Measurements from ENCODE around the gene ZFHX3. TPM values are rescaled to one million over a fixed set of nuclear protein-coding genes. Genes with fewer than 3 reads are reported as not detected.

ZFHX3 gene
- total RNA-seq, 1 experiment from 2014 or later, result 1.5 TPM

GRCh38 chr16:72910381-72910780, 137.5 kb downstream of the ZFHX3 start:
- no peak overlapping the region for H4K91ac ChIP-seq (ENCODE audit: insufficient read length, low read depth, low read length)
- H3T11ph ChIP-seq (ENCODE audit: low read length), result no peak overlapping the region
- TF ChIP-seq, protein P1, sequence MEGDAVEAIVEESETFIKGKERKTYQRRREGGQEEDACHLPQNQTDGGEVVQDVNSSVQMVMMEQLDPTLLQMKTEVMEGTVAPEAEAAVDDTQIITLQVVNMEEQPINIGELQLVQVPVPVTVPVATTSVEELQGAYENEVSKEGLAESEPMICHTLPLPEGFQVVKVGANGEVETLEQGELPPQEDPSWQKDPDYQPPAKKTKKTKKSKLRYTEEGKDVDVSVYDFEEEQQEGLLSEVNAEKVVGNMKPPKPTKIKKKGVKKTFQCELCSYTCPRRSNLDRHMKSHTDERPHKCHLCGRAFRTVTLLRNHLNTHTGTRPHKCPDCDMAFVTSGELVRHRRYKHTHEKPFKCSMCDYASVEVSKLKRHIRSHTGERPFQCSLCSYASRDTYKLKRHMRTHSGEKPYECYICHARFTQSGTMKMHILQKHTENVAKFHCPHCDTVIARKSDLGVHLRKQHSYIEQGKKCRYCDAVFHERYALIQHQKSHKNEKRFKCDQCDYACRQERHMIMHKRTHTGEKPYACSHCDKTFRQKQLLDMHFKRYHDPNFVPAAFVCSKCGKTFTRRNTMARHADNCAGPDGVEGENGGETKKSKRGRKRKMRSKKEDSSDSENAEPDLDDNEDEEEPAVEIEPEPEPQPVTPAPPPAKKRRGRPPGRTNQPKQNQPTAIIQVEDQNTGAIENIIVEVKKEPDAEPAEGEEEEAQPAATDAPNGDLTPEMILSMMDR (conservative IDR thresholded peaks at IDR 0.05), result no peak
- H3K9me3 ChIP-seq (ENCODE audit: control insufficient read depth, low read depth, low read length), result no peaks in the 10 kb centered on the region
- no peak overlapping the region for H2BK15ac ChIP-seq (ENCODE audit: low read depth, low read length)
- no peak overlapping the region for H2BK120ac ChIP-seq (ENCODE audit: low read depth, low read length, poor library complexity, severe bottlenecking)
- no peak for DNase-seq
- peaks cover 12 to 19% of the 10 kb centered on the region in 2 experiments for H3K4me1 Mint-ChIP-seq
- no peak overlapping the region for H4K5ac ChIP-seq (ENCODE audit: insufficient read length, low read depth, low read length)
- no peak overlapping the region for H3K14ac ChIP-seq (ENCODE audit: insufficient read depth, low read length)
- peaks cover 2% of the 10 kb centered on the region for H3K27me3 Mint-ChIP-seq (ENCODE audit: low read depth)
- no peaks in the 10 kb centered on the region for H3K23me2 ChIP-seq (ENCODE audit: insufficient read length, low read depth, low read length, poor library complexity, severe bottlenecking)
- no peak overlapping the region for H3K4me2 ChIP-seq (ENCODE audit: insufficient read depth, insufficient read length, low read length)
- H2BK12ac ChIP-seq (ENCODE audit: insufficient read length, low read depth, low read length), result no peak overlapping the region
- H2AK5ac ChIP-seq (ENCODE audit: insufficient read length, low read length), result no peak overlapping the region
- H3K79me2 ChIP-seq (ENCODE audit: insufficient read depth, low read length), result no peaks in the 10 kb centered on the region
- H3K27ac ChIP-seq (ENCODE audit: insufficient read length, low read depth, low read length), result no peak overlapping the region
- no peak overlapping the region for H3K4ac ChIP-seq (ENCODE audit: low read depth, low read length)
- no peak overlapping the region for H4K8ac ChIP-seq (replicated peaks; ENCODE audit: insufficient read length, low read depth, low read length)
- H3K79me1 ChIP-seq (ENCODE audit: insufficient read depth, low read depth, low read length, poor library complexity, severe bottlenecking), result no peaks in the 10 kb centered on the region
- H2BK20ac ChIP-seq (ENCODE audit: low read depth, low read length, poor library complexity, severe bottlenecking), result no peak overlapping the region
- no peak overlapping the region for H3K18ac ChIP-seq (ENCODE audit: insufficient read length, low read depth, low read length)
- no peaks in the 10 kb centered on the region for H3K27me3 ChIP-seq (ENCODE audit: insufficient read depth, low read length)
- no peak overlapping the region for H3K23ac ChIP-seq (ENCODE audit: insufficient read length, low read depth, low read length)
- no peaks in the 10 kb centered on the region for H3K36me3 Mint-ChIP-seq (ENCODE audit: insufficient read depth in 1 of 3, low read depth in 3 of 3)
- no peak overlapping the region for H3K4me3 Mint-ChIP-seq
- H4K20me1 ChIP-seq (ENCODE audit: control insufficient read depth, insufficient read depth, insufficient read length), result no peaks in the 10 kb centered on the region
- no peak overlapping the region for H3K9ac ChIP-seq (ENCODE audit: extremely low read depth, insufficient read length, low read length)
- H3K56ac ChIP-seq (ENCODE audit: insufficient read length, low read depth, low read length), result no peak overlapping the region
- no peak overlapping the region for H2BK5ac ChIP-seq (ENCODE audit: insufficient read length, low read length)
- no peaks in the 10 kb centered on the region; the same call in 1 of the 2 replicates for H3K4me1 ChIP-seq (ENCODE audit: insufficient read depth, low read length)
- H3K27ac Mint-ChIP-seq, result no peak overlapping the region
- no peaks in the 10 kb centered on the region for H3K9me3 Mint-ChIP-seq
- no peak overlapping the region for H2AFZ ChIP-seq (ENCODE audit: low read length)
- WGBS (ENCODE audit: extremely low coverage, insufficient read length, low lambda C conversion rate), result no CpG with 5 or more reads among the region's 4 CpGs

All from H9 (cell line).